H1 (cell line): ENCODE results near the gene CMPK2. TPM values are rescaled to one million over a fixed set of nuclear protein-coding genes. Genes with fewer than 3 reads are reported as not detected.
"Not testable (repeated sequence)": the region's sequence is repeated elsewhere in the genome, so short reads cannot be mapped to it uniquely, and the experiment has no call there.

Experiments
- CTCF ChIA-PET: fragments of 300-600 bp; sonication (Branson Sonifier 250); formaldehyde crosslinking; loops from one replicate; lab custom pipeline; 2021; ENCODE audit not compliant: partially characterized antibody; lab: Charles Lee
- POLR2A ChIA-PET: fragments of 300-600 bp; sonication (Branson Sonifier 250); formaldehyde crosslinking; loops from one replicate; lab custom pipeline; 2021; ENCODE audit warnings: inconsistent platforms; ENCODE audit not compliant: partially characterized antibody; lab: Charles Lee
- DNase-seq, 2 experiments: peaks; one replicate each; pipeline versions ENCODE4 v3.0.0 to v3.0.0-alpha.2; 2010 to 2022; ENCODE audit warnings: low spot score in 2 of 2, low read depth in 1 of 2, mixed read lengths in 1 of 2
- FAIRE-seq: peaks from 2 replicates; lab custom pipeline; 2011; peaks lifted over from hg19 to GRCh38; lab: Jason Lieb, UNC
- H2AFZ ChIP-seq: 2 replicates; pipeline ENCODE4 v1.8.1; 2012; ENCODE audit warnings: low read length, inconsistent platforms
- H2AK5ac ChIP-seq: 2 replicates; pipeline ENCODE4 v1.6.1; 2013; ENCODE audit warnings: low read depth, low read length
- H2BK120ac ChIP-seq: replicated peaks from 2 replicates; pipeline ENCODE3; 2013; ENCODE audit warnings: low read depth, low read length, inconsistent platforms
- H2BK12ac ChIP-seq: 2 replicates; pipeline ENCODE4 v1.6.1; 2013; ENCODE audit warnings: low read depth, low read length
- H2BK15ac ChIP-seq: 2 replicates; pipeline ENCODE4 v1.6.1; 2013; ENCODE audit warnings: low read length
- H2BK20ac ChIP-seq: 2 replicates; pipeline ENCODE4 v1.6.1; 2013; ENCODE audit warnings: low read length
- H2BK5ac ChIP-seq: 2 replicates; pipeline ENCODE4 v1.6.1; 2013; ENCODE audit warnings: low read depth, low read length
- H3K14ac ChIP-seq: 2 replicates; pipeline ENCODE4 v1.6.1; 2013; ENCODE audit warnings: inconsistent platforms; ENCODE audit not compliant: insufficient read length
- H3K18ac ChIP-seq: 2 replicates; pipeline ENCODE4 v1.6.1; 2013; ENCODE audit warnings: low read length; ENCODE audit errors: extremely low read depth
- H3K23ac ChIP-seq: 2 replicates; pipeline ENCODE4 v1.6.1; 2013; ENCODE audit warnings: inconsistent platforms; ENCODE audit not compliant: insufficient read length
- H3K23me2 ChIP-seq: 2 replicates; pipeline ENCODE4 v1.6.1; 2013; ENCODE audit warnings: low read depth, low read length
- H3K27ac ChIP-seq: 2 replicates; pipeline ENCODE4 v1.6.1; 2011; ENCODE audit warnings: low read depth, low read length, inconsistent platforms
- H3K27me3 ChIP-seq, 4 experiments: replicated peaks in 1 of 4; 1 replicate in 1 of 4; 2 replicates in 3 of 4; pipeline versions ENCODE4 v1.6.1 to v1.8.1; 2011 to 2013; ENCODE audit warnings: low read length in 3 of 4, mild to moderate bottlenecking in 3 of 4, inconsistent platforms in 2 of 4, mixed read lengths in 2 of 4, moderate library complexity in 1 of 4; ENCODE audit not compliant: control insufficient read depth in 3 of 4, insufficient read depth in 3 of 4; ENCODE audit errors: extremely low read depth in 1 of 4
- H3K36me3 ChIP-seq, 4 experiments: 2 replicates each; pipeline versions ENCODE4 v1.6.1 to v1.8.1; 2011 to 2013; ENCODE audit warnings: mild to moderate bottlenecking in 4 of 4, low read length in 3 of 4, moderate library complexity in 2 of 4, control low read depth in 1 of 4, inconsistent platforms in 1 of 4; ENCODE audit not compliant: insufficient read depth in 4 of 4, control insufficient read depth in 2 of 4
- H3K4ac ChIP-seq: replicated peaks from 2 replicates; pipeline ENCODE3; 2013; ENCODE audit warnings: low read length, low read depth, mixed read lengths, inconsistent platforms; ENCODE audit not compliant: insufficient read length
- H3K4me1 ChIP-seq, 4 experiments: replicated peaks in 1 of 4; 1 replicate in 1 of 4; 2 replicates in 3 of 4; pipeline versions ENCODE4 v1.6.1 to v1.8.1; 2011 to 2013; ENCODE audit warnings: low read length in 3 of 4, inconsistent platforms in 2 of 4, mixed read lengths in 1 of 4; ENCODE audit not compliant: insufficient read depth in 4 of 4, control insufficient read depth in 3 of 4
- H3K4me2 ChIP-seq, 2 experiments: 2 replicates each; pipeline versions ENCODE4 v1.6.1 to v1.8.1; 2011 to 2013; ENCODE audit warnings: low read depth in 2 of 2, low read length in 2 of 2, control low read depth in 1 of 2, inconsistent platforms in 1 of 2, mild to moderate bottlenecking in 1 of 2; ENCODE audit not compliant: insufficient read depth in 1 of 2
- H3K4me3 ChIP-seq, 4 experiments: fragments of 200-600, 300-600 bp in 1 of 4; sonication (generic), shearing (Covaris generic), sonication (Bioruptor Twin) in 1 of 4; 2 replicates each; pipeline versions ENCODE4 v1.5.1 to v1.8.1; 2011 to 2016; ENCODE audit warnings: low read length in 4 of 4, low read depth in 3 of 4, control low read depth in 2 of 4, inconsistent platforms in 2 of 4, mild to moderate bottlenecking in 2 of 4, mixed read lengths in 1 of 4, moderate library complexity in 1 of 4; ENCODE audit not compliant: insufficient read depth in 2 of 4; ENCODE audit errors: extremely low read depth in 1 of 4
- H3K56ac ChIP-seq: replicated peaks from 2 replicates; pipeline ENCODE3; 2013; ENCODE audit warnings: low read depth, mild to moderate bottlenecking, mixed read lengths, low read length, inconsistent platforms; ENCODE audit not compliant: insufficient read length
- H3K79me1 ChIP-seq: 2 replicates; pipeline ENCODE4 v1.6.1; 2013; ENCODE audit warnings: low read depth, low read length, control low read depth
- H3K79me2 ChIP-seq, 2 experiments: 2 replicates each; pipeline versions ENCODE4 v1.6.1 to v1.8.1; 2012 to 2013; ENCODE audit warnings: low read length in 2 of 2, mild to moderate bottlenecking in 2 of 2, inconsistent platforms in 1 of 2; ENCODE audit not compliant: insufficient read depth in 2 of 2, control insufficient read depth in 1 of 2
- H3K9ac ChIP-seq, 4 experiments: replicated peaks in 1 of 4; 1 replicate in 1 of 4; 2 replicates in 3 of 4; pipeline versions ENCODE4 v1.6.1 to v1.8.1; 2011 to 2013; ENCODE audit warnings: low read depth in 3 of 4, low read length in 3 of 4, control low read depth in 2 of 4, mild to moderate bottlenecking in 2 of 4, moderate library complexity in 2 of 4, inconsistent platforms in 1 of 4; ENCODE audit errors: extremely low read depth in 1 of 4
- H3K9me3 ChIP-seq, 2 experiments: 2 replicates each; pipeline versions ENCODE4 v1.6.1 to v1.8.1; 2012 to 2013; ENCODE audit warnings: mild to moderate bottlenecking in 2 of 2, moderate library complexity in 2 of 2, control low read depth in 1 of 2, inconsistent platforms in 1 of 2, low read depth in 1 of 2, low read length in 1 of 2, mixed read lengths in 1 of 2; ENCODE audit not compliant: insufficient read depth in 2 of 2
- H4K20me1 ChIP-seq, 2 experiments: replicated peaks in 1 of 2; 2 replicates each; pipeline versions ENCODE3 to v1.8.1; 2011 to 2013; ENCODE audit warnings: inconsistent platforms in 2 of 2, low read length in 2 of 2, mild to moderate bottlenecking in 1 of 2; ENCODE audit not compliant: insufficient read depth in 2 of 2, control insufficient read depth in 1 of 2
- H4K5ac ChIP-seq: 2 replicates; pipeline ENCODE4 v1.6.1; 2013; ENCODE audit warnings: low read length, low read depth, mixed read lengths, inconsistent platforms; ENCODE audit not compliant: insufficient read length
- H4K8ac ChIP-seq: 2 replicates; pipeline ENCODE4 v1.8.0; 2013; ENCODE audit warnings: mild to moderate bottlenecking, moderate library complexity, low read length, inconsistent platforms; ENCODE audit not compliant: insufficient read depth; ENCODE audit errors: extremely low read depth
- H4K91ac ChIP-seq: replicated peaks from 2 replicates; pipeline ENCODE3; 2013; ENCODE audit warnings: low read length, mixed read lengths, inconsistent platforms; ENCODE audit not compliant: insufficient read length
- WGBS, 2 experiments: shearing (Covaris generic) in 1 of 2; methylation state at CpG; one replicate each; pipeline versions ENCODE4 v1.1.6 to v1.1.7; 2013 to 2015; ENCODE audit warnings: low lambda C conversion rate in 2 of 2, mixed read lengths in 2 of 2, inconsistent platforms in 1 of 2, low coverage in 1 of 2, missing lambda C conversion rate in 1 of 2; ENCODE audit not compliant: insufficient replicate concordance in 2 of 2, insufficient coverage in 1 of 2, insufficient read length in 1 of 2; ENCODE audit errors: extremely low coverage in 1 of 2, missing lambda C conversion rate in 1 of 2; 5-methylcytosine and 5-hydroxymethylcytosine counted together
- polyA plus RNA-seq, 7 experiments: library from polyadenylated mRNA; depleted of rRNA in 3 of 7; stranded (reverse) in 5 of 7; unstranded in 2 of 7; fragments of >200 nt in 5 of 7; fragments of 200-250 nt in 2 of 7; gene quantifications; 1 replicate in 5 of 7; 2 replicates in 1 of 7; 4 replicates in 1 of 7; pipeline versions ENCODE4 v1.2.1 to v1.2.3, GENCODE V29; 2011 to 2013; ENCODE audit warnings: missing spikeins in 2 of 7, mixed read lengths in 2 of 7
- total RNA-seq: library from RNA; stranded (reverse); fragmentation: NEBNext Ultra II Directional; extraction: Animal tissue kit (Norgen Biotek cat#: 25700); gene quantifications from 2 replicates; pipeline ENCODE4 v1.2.1, GENCODE V29; 2021

Gene CMPK2
- total and polyA plus RNA-seq, 2 of the 8 experiments (the other 6 are each of a cell fraction or from before 2014, with no cell fraction given), result 0.28 to 0.53 TPM

DNA sequence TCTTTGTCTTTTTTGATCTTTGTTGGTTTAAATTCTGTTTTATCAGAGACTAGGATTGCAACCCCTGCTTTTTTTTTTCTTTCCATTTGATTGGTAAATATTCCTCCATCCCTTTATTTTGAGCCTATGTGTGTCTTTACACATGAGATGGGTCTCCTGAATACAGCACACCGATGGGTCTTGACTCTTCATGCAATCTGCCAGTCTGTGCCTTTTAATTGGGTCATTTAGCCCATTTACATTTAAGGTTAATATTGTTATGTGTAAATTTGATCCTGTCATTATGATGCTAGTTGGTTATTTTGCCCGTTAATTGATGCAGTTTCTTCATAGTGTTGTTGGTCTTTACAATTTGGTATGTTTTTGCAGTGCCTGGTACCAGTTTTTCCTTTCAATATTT lies 36.9 kb upstream of the CMPK2 start:
- H4K8ac ChIP-seq, H2BK15ac ChIP-seq, H3K27ac ChIP-seq, H2BK12ac ChIP-seq, H2AFZ ChIP-seq, H3K4me2 ChIP-seq, H4K20me1 ChIP-seq, FAIRE-seq, H3K9me3 ChIP-seq, H3K23ac ChIP-seq, H3K4me3 ChIP-seq, H3K4me1 ChIP-seq, H2BK5ac ChIP-seq, H3K79me1 ChIP-seq, H3K14ac ChIP-seq, H4K91ac ChIP-seq, POLR2A ChIA-PET, H2BK120ac ChIP-seq, H2AK5ac ChIP-seq, H3K79me2 ChIP-seq, H3K9ac ChIP-seq, DNase-seq, H3K36me3 ChIP-seq, H3K4ac ChIP-seq, H3K56ac ChIP-seq, H2BK20ac ChIP-seq, H3K23me2 ChIP-seq, H3K18ac ChIP-seq, H4K5ac ChIP-seq, H3K27me3 ChIP-seq: not testable (repeated sequence)
- 87% methylated on average over 2 of the region's 2 CpGs; no CpG with 5 or more reads in 1 of the 2 experiments for WGBS, 2 experiments
- CTCF ChIA-PET, result interaction anchor here (0.7 to 1.0 kb wide), 4 partner anchors 12 to 1072 kb away, joined by 3 to 5 read pairs (median 3); no protein-coding TSS in a partner anchor
